ENCODE results near the gene EEF2KMT.
"Not testable (repeated sequence)": the region's sequence is repeated elsewhere in the genome, so short reads cannot be mapped to it uniquely, and the experiment has no call there.

- TF ChIP-seq CTCF (IDR thresholded peaks at IDR 0.05; ENCODE audit: borderline replicate concordance, extremely low read depth, low read length, poor library complexity, severe bottlenecking); EZH2 (IDR thresholded peaks at IDR 0.05; ENCODE audit: borderline replicate concordance, low read depth, low read length, severe bottlenecking): not testable (repeated sequence)
Measured at GRCh38 chr16:5097061-5097469, 530 bp downstream of the EEF2KMT start.
